ENCODE measurements around the gene GRIN1. TPM values are rescaled to one million over a fixed set of nuclear protein-coding genes. Genes with fewer than 3 reads are reported as not detected.

Gene GRIN1
- total and polyA plus RNA-seq, 10 of the 15 experiments (the other 5 are each of a cell fraction or from before 2014, with no cell fraction given) = 0.05 to 0.10 (median 0.06) TPM; not detected in 6

GRCh38 chr9:137103206-137103999 lies 35.6 kb upstream of the GRIN1 start:
- Histone ChIP-seq H3K36me3 (ENCODE audit: control insufficient read depth in 2 of 2, insufficient read depth in 2 of 2, low read length in 1 of 2) (peaks cover 28 to 60% of the 10 kb centered on the region in 2 experiments; a peak in 3 of 4 replicates), H3K4me2 (ENCODE audit: control insufficient read depth, insufficient read depth) (no peak overlapping the region), H4K20me1 (ENCODE audit: control insufficient read depth, insufficient read depth) (no peaks in the 10 kb centered on the region; the same call in 1 of the 2 replicates), H3K9me3 (replicated peaks; ENCODE audit: control insufficient read depth, insufficient read depth, low read length) (peaks cover 15% of the 10 kb centered on the region; the same call in 2 of the 3 replicates), H3K27me3 (replicated peaks in 1 of 2; ENCODE audit: control insufficient read depth in 2 of 2, insufficient read depth in 2 of 2, low read length in 1 of 2) (no peaks in the 10 kb centered on the region), H3K4me3 (no peak overlapping the region), H3K9ac (ENCODE audit: control insufficient read depth, insufficient read depth, low read length) (no peak overlapping the region), H2AFZ (ENCODE audit: control insufficient read depth, low read depth, low read length) (no peak overlapping the region), H3K27ac (ENCODE audit: control insufficient read depth, insufficient read depth) (no peak overlapping the region), H3K79me2 (ENCODE audit: control insufficient read depth, insufficient read depth, low read length) (no peaks in the 10 kb centered on the region; the same call in 1 of the 2 replicates), H3K4me1 (ENCODE audit: control insufficient read depth, insufficient read depth, low read length) (no peaks in the 10 kb centered on the region)
- RAD21 ChIA-PET (ENCODE audit: unreplicated experiment) = interaction anchor here (1.1 kb wide), 1 partner anchor 8 kb away, joined by 3 read pairs; no protein-coding TSS in a partner anchor
- no TSS peak for BruUV-seq (replicated peaks)
- intact Hi-C loops (cut with micrococcal nuclease; ENCODE audit: unreplicated experiment) (no loop called here), in situ Hi-C loops (cut with MboI) (no loop called here)
- FAIRE-seq = no peak
- ATAC-seq = no peak
- no peak for TF ChIP-seq BHLHE40 (IDR thresholded peaks at IDR 0.05; ENCODE audit: borderline replicate concordance in 1 of 2, low read depth in 2 of 2, low read length in 1 of 2)
- TF ChIP-seq HDAC6 (IDR thresholded peaks at IDR 0.05; ENCODE audit: unreplicated experiment) = no peak
- no peak for TF ChIP-seq PAX5 (IDR thresholded peaks at IDR 0.05; ENCODE audit: borderline replicate concordance, low read depth, low read length)
- no peak for TF ChIP-seq EP300 (IDR thresholded peaks at IDR 0.05; ENCODE audit: borderline replicate concordance in 1 of 2, control insufficient read depth in 1 of 2, low read depth in 2 of 2, low read length in 2 of 2)
- TF ChIP-seq SKIL (IDR thresholded peaks at IDR 0.05; ENCODE audit: low read depth, poor library complexity, severe bottlenecking) = no peak
- no peak for TF ChIP-seq WRNIP1 (IDR thresholded peaks at IDR 0.05; ENCODE audit: borderline replicate concordance, low read depth, low read length)
- TF ChIP-seq FOXM1 (IDR thresholded peaks at IDR 0.05; ENCODE audit: low read depth, low read length) = no peak
- TF ChIP-seq MAX (IDR thresholded peaks at IDR 0.05; ENCODE audit: low read depth, low read length) = no peak
- TF ChIP-seq SIN3A (IDR thresholded peaks at IDR 0.05; ENCODE audit: low read depth, low read length) = no peak
- POLR2A ChIA-PET = no interaction called here
- no peak for DNase-seq (ENCODE audit: low read depth, low spot score)
- CTCF ChIA-PET = interaction anchor here (1.3 kb wide), 2 partner anchors 7 to 51 kb away, joined by 4 to 5 read pairs; no protein-coding TSS in a partner anchor
- SMC1A ChIA-PET (ENCODE audit: uncharacterized antibody, unreplicated experiment) = no interaction called here
- 87% methylated on average over 37 of the region's 37 CpGs for WGBS (ENCODE audit: insufficient coverage, insufficient replicate concordance, low lambda C conversion rate, missing lambda C conversion rate)
